Fibroblast of skin of right biceps (primary cell): Measurements from ENCODE around the gene BLTP1.
"Not testable (repeated sequence)": the region's sequence is repeated elsewhere in the genome, so short reads cannot be mapped to it uniquely, and the experiment has no call there.

Experiments
- DNase-seq: peaks from one replicate; pipeline ENCODE4 v3.0.0-alpha.2; 2013

The BLTP1 gene, protein sequence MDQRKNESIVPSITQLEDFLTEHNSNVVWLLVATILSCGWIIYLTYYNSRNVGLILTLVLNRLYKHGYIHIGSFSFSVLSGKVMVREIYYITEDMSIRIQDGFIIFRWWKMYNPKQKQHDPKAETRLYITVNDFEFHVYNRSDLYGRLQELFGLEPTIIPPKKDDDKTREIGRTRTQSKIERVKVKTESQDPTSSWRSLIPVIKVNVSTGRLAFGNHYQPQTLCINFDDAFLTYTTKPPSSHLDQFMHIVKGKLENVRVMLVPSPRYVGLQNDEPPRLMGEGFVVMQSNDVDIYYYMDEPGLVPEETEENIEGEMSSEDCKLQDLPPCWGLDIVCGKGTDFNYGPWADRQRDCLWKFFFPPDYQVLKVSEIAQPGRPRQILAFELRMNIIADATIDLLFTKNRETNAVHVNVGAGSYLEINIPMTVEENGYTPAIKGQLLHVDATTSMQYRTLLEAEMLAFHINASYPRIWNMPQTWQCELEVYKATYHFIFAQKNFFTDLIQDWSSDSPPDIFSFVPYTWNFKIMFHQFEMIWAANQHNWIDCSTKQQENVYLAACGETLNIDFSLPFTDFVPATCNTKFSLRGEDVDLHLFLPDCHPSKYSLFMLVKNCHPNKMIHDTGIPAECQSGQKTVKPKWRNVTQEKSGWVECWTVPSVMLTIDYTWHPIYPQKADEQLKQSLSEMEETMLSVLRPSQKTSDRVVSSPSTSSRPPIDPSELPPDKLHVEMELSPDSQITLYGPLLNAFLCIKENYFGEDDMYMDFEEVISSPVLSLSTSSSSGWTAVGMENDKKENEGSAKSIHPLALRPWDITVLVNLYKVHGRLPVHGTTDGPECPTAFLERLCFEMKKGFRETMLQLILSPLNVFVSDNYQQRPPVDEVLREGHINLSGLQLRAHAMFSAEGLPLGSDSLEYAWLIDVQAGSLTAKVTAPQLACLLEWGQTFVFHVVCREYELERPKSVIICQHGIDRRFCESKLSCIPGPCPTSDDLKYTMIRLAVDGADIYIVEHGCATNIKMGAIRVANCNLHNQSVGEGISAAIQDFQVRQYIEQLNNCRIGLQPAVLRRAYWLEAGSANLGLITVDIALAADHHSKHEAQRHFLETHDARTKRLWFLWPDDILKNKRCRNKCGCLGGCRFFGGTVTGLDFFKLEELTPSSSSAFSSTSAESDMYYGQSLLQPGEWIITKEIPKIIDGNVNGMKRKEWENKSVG (N-terminal part only)

DNA sequence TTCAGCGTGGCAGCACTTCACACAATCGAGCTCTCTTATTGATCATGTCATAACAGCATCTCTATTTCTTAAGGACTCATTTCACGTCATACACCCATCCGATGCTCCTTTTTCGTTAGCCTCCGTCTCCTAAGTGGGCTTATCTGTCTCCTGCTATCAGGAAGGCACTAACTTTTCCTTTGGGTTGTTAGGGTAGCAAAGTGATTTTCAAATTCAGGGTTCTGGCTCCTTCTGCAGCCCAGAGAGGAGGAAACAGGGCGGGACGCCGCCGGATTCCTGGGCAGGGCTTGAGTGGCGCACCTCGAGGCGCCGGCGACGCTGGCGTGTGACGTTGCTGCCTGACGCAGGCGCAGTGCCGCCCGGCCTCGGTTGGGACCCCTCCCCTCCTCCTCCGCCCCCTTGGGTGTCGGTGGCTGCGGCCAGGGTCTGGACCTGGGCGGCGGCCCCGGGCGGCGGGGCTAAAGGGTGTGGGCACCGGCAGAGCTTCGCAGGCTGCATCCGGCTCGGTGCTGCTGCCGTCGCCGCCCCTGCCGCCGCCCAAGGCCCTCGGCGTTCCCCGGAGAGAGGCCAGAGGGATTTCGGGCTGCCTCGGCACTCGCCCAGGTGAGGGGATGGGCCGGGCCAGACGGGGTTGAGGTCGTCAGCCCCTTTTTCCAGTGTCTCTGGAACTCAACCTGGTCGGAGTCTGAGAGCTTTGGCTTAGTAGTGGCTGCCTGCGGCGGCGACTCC is at the start of gene BLTP1:
Gene BLTP1, plus strand, starts transcription at position 350 of the 729 bp plus-strand sequence. CDS start 18,317 bp downstream, outside the sequence.
- peak; percentile 82 for DNase-seq

DNA sequence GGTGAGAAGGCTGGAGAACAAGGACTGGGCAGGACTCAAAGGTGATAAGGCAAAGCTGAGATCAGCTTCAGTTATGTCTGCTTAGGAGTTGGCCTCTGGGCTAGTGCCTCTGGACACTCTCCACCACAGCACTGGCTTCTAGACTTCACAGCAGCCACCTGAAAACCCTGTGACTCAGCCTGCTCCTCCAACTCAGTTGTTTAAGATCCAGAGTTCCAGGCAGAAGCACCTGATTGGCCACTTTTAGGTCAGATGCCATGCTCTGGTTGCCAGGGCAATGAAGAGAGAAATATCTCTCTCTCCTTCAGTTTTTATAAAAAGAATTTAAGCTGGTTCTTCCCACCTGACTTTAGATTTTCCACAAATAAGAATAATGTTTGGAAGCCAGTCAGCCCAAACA is 47.9 kb upstream of the BLTP1 start:
- DNase-seq, result no peak

DNA sequence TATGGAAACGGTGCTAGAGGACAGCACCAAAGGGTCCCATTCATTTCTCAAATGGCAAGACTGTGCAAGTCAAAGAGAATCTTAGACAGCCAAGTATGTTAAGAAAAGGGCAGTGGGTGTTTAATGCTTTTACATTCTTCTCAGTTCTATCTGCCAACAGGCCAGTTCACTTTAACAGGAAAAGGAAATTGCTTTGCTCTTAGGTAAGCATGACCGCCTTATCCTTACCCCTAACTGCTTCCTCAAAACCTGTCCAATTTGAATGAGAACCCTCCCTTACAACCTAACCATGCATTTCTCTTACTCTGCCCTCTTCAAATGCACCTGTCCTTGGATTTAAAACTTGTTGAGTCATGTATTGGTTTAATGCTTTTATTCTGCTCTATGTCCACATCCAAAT is 44.5 kb upstream of the BLTP1 start:
- no peak for DNase-seq

DNA sequence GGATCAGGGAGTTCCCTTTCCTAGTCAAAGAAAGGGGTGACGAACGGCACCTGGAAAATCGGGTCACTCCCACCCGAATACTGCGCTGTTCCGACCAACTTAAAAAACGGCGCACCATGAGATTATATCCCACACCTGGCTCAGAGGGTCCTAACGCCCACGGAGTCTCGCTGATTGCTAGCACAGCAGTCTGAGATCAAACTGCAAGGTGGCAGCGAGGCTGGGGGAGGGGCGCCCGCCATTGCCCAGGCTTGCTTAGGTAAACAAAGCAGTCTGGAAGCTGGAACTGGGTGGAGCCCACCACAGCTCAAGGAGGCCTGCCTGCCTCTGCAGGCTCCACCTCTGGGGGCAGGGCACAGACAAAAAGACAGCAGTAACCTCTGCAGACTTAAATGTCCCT is 41.8 kb upstream of the BLTP1 start:
- not testable (repeated sequence) for DNase-seq

DNA sequence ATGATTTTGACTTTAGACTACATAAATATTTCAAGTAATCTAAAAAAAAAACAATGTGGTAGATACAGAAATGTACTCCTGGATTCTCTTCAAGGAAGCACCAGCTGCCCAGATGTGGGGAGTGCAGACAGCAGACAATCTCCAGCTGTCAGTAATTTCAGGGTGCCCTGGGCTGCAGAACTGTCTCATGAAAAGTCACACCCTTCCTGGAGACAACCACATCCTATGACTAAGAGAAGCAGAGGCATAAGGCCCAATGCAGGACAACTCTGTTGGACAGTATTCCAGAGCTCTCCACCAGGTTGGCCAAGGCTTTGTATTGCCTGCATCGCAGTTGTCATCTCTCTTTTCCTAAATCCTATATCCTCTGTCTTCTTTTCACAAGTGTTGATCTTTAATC is 34.4 kb upstream of the BLTP1 start:
- DNase-seq, result peak; percentile 27

DNA sequence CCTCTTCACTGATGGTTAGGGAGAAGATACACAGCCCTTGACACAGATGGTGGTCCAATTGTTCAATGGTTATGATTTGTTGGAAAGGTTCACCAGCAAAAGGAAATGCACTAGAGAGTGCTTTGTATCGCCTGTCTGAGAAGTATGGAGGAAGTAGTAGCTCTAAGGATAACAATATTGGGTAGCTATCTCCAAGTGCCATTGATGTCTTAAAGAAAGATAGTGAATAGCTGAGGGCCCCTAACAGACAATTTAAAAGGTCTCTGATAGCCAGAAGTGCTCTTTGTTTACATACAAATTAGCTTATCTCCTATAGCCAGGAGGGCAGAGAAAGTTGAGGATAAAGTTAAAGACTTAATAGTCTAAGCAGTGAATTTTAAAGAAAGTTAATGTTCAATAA is 33.9 kb upstream of the BLTP1 start:
- DNase-seq, result no peak

DNA sequence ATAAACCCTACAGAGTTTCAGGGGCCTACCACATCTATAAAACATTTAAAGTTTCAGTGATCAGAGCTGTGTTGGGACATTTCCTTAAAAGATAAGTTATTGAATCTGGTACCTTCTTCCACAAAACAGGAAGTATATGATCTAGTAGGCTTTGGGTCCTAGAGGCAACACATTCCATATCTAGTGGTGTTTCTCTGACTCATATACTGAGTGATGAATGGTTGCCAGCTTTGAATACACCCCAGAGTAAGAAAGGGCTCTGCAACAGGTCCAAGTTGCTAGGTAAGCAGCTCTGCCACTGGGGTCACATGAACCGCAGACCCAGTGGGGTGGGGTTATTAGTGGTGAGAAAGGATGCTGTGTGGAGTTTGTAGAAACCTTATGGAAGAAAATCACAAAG is 32.4 kb upstream of the BLTP1 start:
- peak; percentile 8 for DNase-seq

DNA sequence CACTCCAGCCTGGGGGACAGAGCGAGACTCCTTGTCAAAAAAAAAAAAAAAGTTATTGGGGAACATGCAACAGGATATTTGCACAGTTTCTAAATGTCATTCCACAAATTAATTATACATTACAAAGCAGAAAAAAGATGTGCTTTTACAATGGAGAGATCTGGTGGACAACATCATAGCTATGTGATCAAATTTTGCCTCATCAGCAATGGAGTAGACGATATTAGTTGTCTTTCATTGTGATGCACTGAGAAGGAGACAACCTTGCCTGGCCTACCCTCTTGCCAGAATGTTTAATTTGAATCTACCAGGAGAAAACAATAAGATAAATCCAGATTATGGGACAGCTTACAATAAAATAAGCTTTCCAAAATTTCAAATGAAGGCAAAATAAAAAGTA is 30.5 kb upstream of the BLTP1 start:
- no peak for DNase-seq

DNA sequence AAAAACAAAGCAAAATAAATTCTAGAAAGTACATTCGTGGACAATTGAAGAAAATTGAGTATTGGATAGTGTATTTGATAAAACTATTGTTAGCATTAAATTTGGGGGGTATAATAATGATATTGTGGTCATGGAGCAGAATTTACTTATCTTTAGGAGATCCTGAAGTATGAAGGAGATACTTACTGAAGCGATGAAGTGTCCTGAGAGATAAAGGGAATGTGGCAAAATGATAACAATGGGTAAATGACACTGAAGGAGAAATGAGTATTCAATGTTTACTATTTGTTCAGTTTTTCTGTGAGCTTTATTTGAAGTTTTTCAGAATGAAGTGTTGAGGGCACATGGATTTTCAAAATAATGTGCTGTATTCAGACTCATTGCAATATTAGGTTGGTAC is 30.0 kb upstream of the BLTP1 start:
- DNase-seq, result no peak

DNA sequence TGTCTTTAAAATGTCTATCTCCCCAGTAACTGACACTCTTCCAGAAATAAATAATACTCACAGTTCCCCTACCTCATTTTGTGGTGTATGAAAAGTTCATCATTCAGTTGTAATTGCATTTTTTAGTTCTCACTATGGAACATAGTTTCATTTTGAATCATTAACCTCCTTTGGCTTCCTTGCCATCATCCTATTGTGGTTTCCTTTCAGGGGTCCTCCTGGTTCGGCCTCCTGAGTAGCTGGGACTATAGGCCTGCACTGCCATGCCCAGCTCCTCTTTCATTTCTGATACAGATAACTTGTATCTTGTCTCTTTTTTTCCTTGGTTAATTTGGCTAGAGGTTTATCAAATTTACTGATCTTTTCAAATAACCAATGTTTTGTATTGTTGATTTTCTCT is 23.1 kb upstream of the BLTP1 start:
- DNase-seq, result peak; percentile 4

DNA sequence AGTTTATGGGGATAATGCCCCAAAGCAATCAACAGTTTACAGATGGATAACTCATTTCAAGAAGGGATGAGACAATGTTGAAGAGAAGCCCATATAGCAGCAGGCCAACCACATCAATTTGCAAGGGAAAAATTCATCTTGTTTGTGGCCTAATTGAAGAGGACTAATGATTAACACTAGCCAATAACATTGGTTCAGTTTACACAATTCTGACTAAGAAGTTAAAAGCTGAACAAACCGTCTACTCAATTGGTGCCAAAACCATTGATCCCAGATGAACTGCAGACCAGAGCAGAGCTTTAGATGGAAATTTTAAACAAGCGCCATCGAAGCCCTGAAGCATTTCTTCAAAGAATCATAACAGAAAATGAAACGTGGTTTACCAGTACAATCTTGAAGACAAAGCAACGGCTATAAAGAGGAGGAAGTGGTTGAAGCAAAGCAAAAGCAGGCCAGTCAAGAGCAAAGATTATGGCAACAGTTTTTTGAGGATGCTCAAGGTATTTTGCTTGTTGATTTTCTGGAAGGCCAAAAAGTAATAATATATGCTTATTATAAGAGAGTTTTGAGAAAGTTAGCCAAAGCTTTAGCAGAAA is 20.5 kb upstream of the BLTP1 start:
- DNase-seq, result no peak

DNA sequence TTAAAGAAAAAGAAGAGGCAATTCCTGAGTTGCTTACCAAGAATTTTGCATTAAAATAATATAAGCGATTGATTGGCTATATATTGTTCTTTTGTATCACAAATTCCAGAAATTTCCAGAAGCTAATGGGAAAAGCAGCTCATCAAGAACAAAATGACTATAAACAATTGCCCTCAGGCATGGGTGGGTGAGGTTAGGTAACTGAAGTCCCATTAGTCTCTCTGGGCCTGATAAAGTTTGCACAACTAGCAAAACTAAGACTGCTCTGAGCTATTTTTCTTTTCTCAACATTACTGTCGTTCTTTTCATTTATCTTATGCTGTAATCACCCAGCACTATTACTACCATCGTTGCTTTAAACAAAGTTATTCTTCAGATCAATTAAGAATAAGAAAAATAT is 19.2 kb upstream of the BLTP1 start:
- no peak for DNase-seq

DNA sequence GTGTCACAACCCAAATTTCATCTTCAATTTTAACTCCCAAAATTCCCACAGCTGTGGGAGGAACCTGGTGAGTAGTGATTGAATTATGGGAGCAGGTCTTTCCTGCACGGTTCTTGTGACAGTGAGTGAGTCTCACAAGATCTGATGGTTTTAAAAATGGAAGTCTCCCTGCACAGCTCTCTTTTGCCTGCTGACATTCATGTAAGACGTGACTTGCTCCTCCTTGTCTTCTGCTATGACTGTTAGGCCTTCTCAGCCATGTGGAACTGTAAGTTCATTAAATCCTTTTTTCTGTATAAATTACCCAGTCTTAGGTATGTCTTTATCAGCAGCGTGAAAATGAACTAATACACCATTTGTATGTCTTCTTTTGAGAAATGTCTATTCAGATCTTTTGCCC is 13.0 kb upstream of the BLTP1 start:
- no peak for DNase-seq

DNA sequence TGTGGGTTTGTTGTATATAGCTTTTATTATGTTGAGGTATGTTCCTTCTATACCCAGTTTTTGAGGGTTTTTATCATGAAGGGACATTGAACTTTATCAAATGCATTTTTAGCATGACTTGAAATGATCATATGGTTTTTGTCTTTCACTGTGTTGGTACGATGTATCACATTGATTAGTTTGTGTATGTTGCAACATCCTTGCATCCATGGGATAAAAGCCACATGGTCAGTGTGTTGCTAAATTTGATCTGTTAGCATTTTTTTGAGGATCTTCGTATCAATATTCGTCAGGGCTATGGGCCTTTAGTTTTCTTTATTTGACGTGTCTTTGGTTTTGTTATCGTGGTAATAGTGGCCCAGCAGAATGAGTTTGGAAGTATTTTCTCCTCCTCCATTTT is 11.3 kb upstream of the BLTP1 start:
- DNase-seq, result no peak

DNA sequence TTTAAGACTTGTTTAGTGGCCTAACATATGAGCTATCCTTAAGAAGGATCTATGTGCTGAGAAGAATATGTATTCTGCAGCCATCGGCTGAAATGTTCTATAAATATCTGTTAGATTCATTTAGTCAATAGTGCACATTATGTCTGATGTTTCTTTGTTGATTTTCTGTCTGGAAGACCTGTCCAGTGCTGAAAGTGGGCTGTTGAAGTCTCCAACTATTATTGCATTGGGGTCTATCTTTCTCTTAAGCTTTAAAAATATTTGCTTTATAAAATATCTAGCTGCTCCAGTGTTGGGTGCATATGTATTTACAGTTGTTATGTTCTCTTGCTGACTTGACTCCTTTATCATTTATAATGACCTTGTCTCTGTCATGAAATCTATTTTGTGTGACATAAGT is 9.4 kb upstream of the BLTP1 start:
- no peak for DNase-seq

DNA sequence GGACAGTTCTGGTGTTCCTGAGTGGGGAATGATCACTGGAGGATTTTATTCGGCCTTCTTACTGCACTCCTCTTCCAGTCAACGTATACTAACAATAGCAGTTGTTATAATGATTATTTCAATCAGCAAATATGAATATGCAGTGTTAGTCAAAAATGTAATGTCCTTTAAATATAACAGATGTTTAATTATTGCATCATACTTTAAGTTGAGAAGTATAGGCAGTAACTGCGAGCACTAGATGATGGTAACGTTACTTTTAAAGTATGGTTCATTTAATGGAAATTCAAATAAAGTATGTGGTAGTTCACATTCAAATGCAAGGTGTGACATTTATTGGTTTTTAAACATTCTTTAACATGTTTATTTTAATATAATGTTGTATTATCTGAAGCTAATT is 5.5 kb upstream of the BLTP1 start:
- no peak for DNase-seq

DNA sequence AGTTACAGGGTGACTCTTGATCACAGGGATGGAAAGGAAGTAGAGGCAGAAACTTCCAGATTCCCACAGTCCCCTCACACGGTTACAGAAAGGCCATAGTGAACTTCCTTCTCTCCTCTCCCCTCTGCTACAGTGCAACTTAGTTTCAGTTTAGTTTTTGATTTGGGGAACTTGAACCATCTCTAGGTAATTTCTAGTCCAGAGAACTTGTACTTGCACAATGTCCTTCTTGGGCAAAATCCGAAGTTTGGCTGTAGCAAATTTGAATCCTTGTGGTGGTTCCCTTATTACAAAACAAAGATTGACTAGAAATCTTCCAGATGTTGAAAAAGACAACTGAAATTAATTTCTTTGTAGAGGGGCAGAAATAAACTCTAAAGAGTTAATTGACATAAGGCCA is 1.2 kb upstream of the BLTP1 start:
- DNase-seq, result no peak

DNA sequence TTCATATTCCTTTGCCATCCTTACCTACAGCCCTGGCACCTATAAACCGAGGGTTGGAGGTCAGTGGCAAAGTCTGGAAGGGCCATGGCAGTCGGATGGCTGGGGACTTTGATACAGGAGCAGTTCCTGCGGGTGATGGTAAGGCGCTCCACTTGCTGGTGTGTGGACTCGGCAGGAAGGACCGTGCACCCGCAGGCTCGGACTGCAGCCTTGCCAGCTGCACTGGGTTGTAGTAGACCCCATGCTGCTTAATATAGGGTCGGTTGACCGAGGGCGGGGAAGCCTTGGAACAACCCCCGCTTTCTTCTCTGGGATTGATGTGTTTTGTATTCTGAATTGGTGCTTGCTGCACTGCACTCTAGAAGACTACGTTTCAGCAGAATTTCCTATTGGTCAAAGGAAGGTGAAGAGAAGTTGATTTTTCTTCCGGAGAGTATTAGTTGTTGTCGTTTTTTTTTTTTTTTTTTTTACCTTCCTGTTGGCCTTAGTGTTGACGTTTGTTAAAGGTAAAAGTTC is 638 bp downstream of the BLTP1 start:
- DNase-seq, result peak; percentile 16

DNA sequence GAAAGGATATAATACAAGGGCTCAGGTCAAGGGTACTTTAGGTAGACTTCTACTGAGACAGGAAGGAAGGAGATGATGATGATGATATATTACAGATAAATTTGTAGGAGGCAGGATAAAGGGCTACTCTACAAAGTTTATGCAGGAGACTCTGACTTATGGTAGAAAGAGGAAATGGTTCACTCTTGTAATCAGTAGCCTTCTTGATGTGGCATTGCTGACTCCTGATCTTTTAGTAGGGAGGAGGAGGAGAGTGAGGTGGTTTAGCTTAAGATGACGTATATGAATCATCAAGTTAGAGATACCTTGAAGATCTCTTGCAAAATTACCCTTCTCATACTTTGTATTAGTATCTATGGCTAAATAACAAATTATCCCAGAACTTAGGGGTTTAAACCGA is 4.7 kb downstream of the BLTP1 start:
- DNase-seq, result no peak

DNA sequence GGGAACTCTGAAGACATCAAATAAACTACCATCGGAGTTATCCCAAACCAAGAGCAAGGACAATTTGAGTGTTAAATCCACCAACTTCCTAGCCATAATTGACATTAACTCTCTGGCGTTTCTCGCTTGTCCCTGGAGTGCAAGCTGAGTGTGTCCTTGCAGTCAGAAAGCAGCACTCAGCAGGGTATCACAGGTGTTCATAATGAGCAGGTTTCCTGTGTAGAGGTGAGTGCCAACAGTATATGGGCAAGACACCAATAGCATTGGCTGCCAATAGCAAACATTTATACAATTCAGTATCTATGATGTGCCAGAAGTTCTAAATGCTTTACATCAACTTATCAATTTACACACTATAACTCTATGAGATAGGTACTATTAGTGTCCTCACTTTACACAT is 11.2 kb downstream of the BLTP1 start:
- DNase-seq, result no peak

DNA sequence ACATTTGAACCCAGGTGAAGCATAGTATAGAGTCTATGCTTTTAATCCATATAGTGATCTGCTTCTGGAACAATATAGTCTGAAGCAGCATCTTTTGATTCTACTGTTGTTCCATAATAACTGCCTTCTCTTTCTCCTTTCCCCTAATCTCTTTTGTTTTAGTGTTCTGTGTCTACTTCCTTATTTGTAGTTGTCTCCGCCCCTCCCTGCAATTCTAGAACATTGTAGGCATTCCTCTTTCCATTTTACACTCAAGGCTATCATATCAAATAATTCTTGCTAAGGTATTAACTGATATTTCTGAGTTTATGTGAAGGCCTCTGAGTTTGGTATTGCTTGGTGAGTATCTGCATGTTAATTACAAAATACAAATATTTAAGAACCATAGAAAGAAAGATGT is 11.6 kb downstream of the BLTP1 start:
- no peak for DNase-seq

DNA sequence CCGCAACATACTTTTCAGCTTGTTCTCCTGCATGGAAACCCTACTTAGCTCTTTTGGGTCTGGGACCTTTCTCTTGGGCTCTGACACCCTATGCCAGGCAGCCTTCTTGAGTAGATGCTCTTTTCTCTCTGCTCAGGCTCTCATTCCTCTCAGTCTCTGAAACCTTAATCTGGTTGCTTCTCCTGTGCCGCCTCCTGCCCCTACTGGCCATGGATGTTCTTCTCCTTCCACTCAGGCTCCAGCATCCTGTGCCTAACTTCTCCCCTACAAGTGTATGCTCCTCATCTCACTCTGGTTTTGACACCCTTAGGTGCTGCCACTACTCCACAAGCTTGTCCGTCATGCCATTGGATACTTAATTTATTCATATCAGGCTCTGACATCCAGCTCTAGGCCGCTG is 15.2 kb downstream of the BLTP1 start:
- no peak for DNase-seq
